HUES64 (cell line): Measurements from ENCODE around the gene SMAD9. TPM values are rescaled to one million over a fixed set of nuclear protein-coding genes. Genes with fewer than 3 reads are reported as not detected.

Experiments
- H3K27ac ChIP-seq: 2 replicates; pipeline ENCODE4 v1.7.0; 2013; ENCODE audit warnings: low read depth, low read length, inconsistent platforms
- H3K27me3 ChIP-seq: 2 replicates; pipeline ENCODE4 v1.6.1; 2013; ENCODE audit warnings: mild to moderate bottlenecking, low read length; ENCODE audit not compliant: insufficient read depth
- H3K36me3 ChIP-seq: 2 replicates; pipeline ENCODE4 v1.6.1; 2013; ENCODE audit warnings: mild to moderate bottlenecking, low read length; ENCODE audit not compliant: insufficient read depth
- H3K4me1 ChIP-seq: 2 replicates; pipeline ENCODE4 v1.6.1; 2013; ENCODE audit warnings: mild to moderate bottlenecking, low read length, moderate library complexity; ENCODE audit not compliant: insufficient read depth
- H3K4me3 ChIP-seq: 2 replicates; pipeline ENCODE4 v1.5.1; 2013; ENCODE audit warnings: mild to moderate bottlenecking, low read length, moderate library complexity
- H3K9ac ChIP-seq: 2 replicates; pipeline ENCODE4 v1.6.1; 2013; ENCODE audit warnings: mild to moderate bottlenecking, low read depth, low read length
- H3K9me3 ChIP-seq: 2 replicates; pipeline ENCODE4 v1.6.1; 2013; ENCODE audit warnings: low read depth, low read length; ENCODE audit not compliant: insufficient read depth
- WGBS: fragments of 150-250, 120-280 bp; methylation state at CpG from one replicate; pipeline ENCODE4 v1.1.7; 2013; ENCODE audit warnings: missing lambda C conversion rate; 5-methylcytosine and 5-hydroxymethylcytosine counted together
- polyA plus RNA-seq, 2 experiments: library from polyadenylated mRNA; stranded (reverse); fragments of 50-300 nt; gene quantifications; one replicate each; pipeline ENCODE4 v1.2.3, GENCODE V29; 2013

The SMAD9 gene
- polyA plus RNA-seq (2013, experiment 1 of 2): 0.80 TPM
- polyA plus RNA-seq (2013, experiment 2 of 2): 1.2 TPM

- Histone ChIP-seq H3K27ac (no peak within 1 kb of the TSS), H3K27me3 (peaks cover 53% of the 10 kb centered on the region), H3K9me3 (no peaks in the 10 kb centered on the region), H3K36me3 (no peaks in the 10 kb centered on the region), H3K4me1 (0 out of 2 replicates have a peak, but pooled peaks cover 10% of the 10 kb centered on the region), H3K4me3 (peak within 1 kb of the TSS; percentile 74), H3K9ac (peak within 1 kb of the TSS; percentile 19; the same call in 1 of the 2 replicates)
- WGBS: under 1% methylated on average over 100 of the region's 104 CpGs
Measured at GRCh38 chr13:36919833-36920615, at the start of gene SMAD9. Gene SMAD9 (minus strand): TSS chr13:36920238. CDS start chr13:36879689, 40,549 bp downstream.

GRCh38 chr13:36966404-36966803 is 46.4 kb upstream of the SMAD9 start:
- Histone ChIP-seq H3K36me3 (peaks cover 86% of the 10 kb centered on the region), H3K9ac (no peak overlapping the region)
- over 99% methylated on average over 4 of the region's 4 CpGs for WGBS

GRCh38 chr13:36965767-36966166 is 45.7 kb upstream of the SMAD9 start:
- Histone ChIP-seq H3K27ac (no peak overlapping the region), H3K4me3 (no peak overlapping the region), H3K27me3 (no peaks in the 10 kb centered on the region), H3K4me1 (no peaks in the 10 kb centered on the region), H3K9me3 (no peaks in the 10 kb centered on the region), H3K36me3 (peaks cover 86% of the 10 kb centered on the region), H3K9ac (no peak overlapping the region)
- 89% methylated on average over 2 of the region's 2 CpGs for WGBS

More at GRCh38 chr13:36966404-36966803, 46.4 kb upstream of the SMAD9 start:
- no peaks in the 10 kb centered on the region for H3K4me1 ChIP-seq
- no peak overlapping the region for H3K4me3 ChIP-seq
- no peak overlapping the region for H3K27ac ChIP-seq
- no peaks in the 10 kb centered on the region for H3K27me3 ChIP-seq
- H3K9me3 ChIP-seq: no peaks in the 10 kb centered on the region

GRCh38 chr13:36959456-36960116 is 39.5 kb upstream of the SMAD9 start:
- H3K4me3 ChIP-seq: no peak overlapping the region
- no peak overlapping the region for H3K27ac ChIP-seq
- H3K27me3 ChIP-seq: no peaks in the 10 kb centered on the region
- H3K9ac ChIP-seq: no peak overlapping the region
- WGBS: 100% methylated on average over 1 of the region's 2 CpGs
- H3K36me3 ChIP-seq: peaks cover 48% of the 10 kb centered on the region
- H3K9me3 ChIP-seq: no peaks in the 10 kb centered on the region
- no peaks in the 10 kb centered on the region for H3K4me1 ChIP-seq

GRCh38 chr13:36954542-36954941 is 34.5 kb upstream of the SMAD9 start:
- peaks cover 30% of the 10 kb centered on the region for H3K36me3 ChIP-seq
- no peak overlapping the region for H3K4me3 ChIP-seq
- no peaks in the 10 kb centered on the region for H3K4me1 ChIP-seq
- H3K27ac ChIP-seq: no peak overlapping the region
- H3K27me3 ChIP-seq: no peaks in the 10 kb centered on the region
- H3K9me3 ChIP-seq: no peaks in the 10 kb centered on the region
- no peak overlapping the region for H3K9ac ChIP-seq

GRCh38 chr13:36950920-36951319 is 30.9 kb upstream of the SMAD9 start:
- H3K27me3 ChIP-seq: no peaks in the 10 kb centered on the region
- H3K9me3 ChIP-seq: no peaks in the 10 kb centered on the region
- WGBS: 96% methylated on average over 1 of the region's 2 CpGs
- no peaks in the 10 kb centered on the region for H3K4me1 ChIP-seq
- H3K4me3 ChIP-seq: no peak overlapping the region
- H3K36me3 ChIP-seq: peaks cover 44% of the 10 kb centered on the region
- H3K9ac ChIP-seq: no peak overlapping the region
- H3K27ac ChIP-seq: no peak overlapping the region

GRCh38 chr13:36950330-36950729 is 30.3 kb upstream of the SMAD9 start:
- H3K36me3 ChIP-seq: peaks cover 44% of the 10 kb centered on the region
- 95% methylated on average over 4 of the region's 4 CpGs for WGBS
- H3K27me3 ChIP-seq: no peaks in the 10 kb centered on the region
- no peaks in the 10 kb centered on the region for H3K4me1 ChIP-seq
- no peaks in the 10 kb centered on the region for H3K9me3 ChIP-seq
- H3K27ac ChIP-seq: no peak overlapping the region
- no peak overlapping the region for H3K9ac ChIP-seq
- no peak overlapping the region for H3K4me3 ChIP-seq

- Histone ChIP-seq H3K27me3 (no peaks in the 10 kb centered on the region), H3K4me1 (no peaks in the 10 kb centered on the region), H3K4me3 (no peak overlapping the region), H3K27ac (no peak overlapping the region), H3K9ac (no peak overlapping the region), H3K9me3 (no peaks in the 10 kb centered on the region), H3K36me3 (peaks cover 19% of the 10 kb centered on the region)
- WGBS: 87% methylated on average over 3 of the region's 3 CpGs
Measured at GRCh38 chr13:36945078-36945477, 25.0 kb upstream of the SMAD9 start.

GRCh38 chr13:36925603-36926002 is 5.6 kb upstream of the SMAD9 start:
- Histone ChIP-seq H3K27ac (no peak overlapping the region), H3K27me3 (peaks cover 16% of the 10 kb centered on the region), H3K36me3 (no peaks in the 10 kb centered on the region), H3K4me3 (no peak overlapping the region), H3K4me1 (no peaks in the 10 kb centered on the region), H3K9ac (no peak overlapping the region), H3K9me3 (no peaks in the 10 kb centered on the region)
- 80% methylated on average over 7 of the region's 7 CpGs for WGBS

GRCh38 chr13:36924001-36924400 is 4.0 kb upstream of the SMAD9 start:
- peaks cover 24% of the 10 kb centered on the region for H3K27me3 ChIP-seq
- no peak overlapping the region for H3K4me3 ChIP-seq

GRCh38 chr13:36921631-36922301 is 1.7 kb upstream of the SMAD9 start:
- Histone ChIP-seq H3K27ac (no peak overlapping the region), H3K9ac (no peak overlapping the region), H3K36me3 (no peaks in the 10 kb centered on the region), H3K9me3 (no peaks in the 10 kb centered on the region), H3K4me1 (0 out of 2 replicates have a peak, but pooled peaks cover 10% of the 10 kb centered on the region), H3K27me3 (peaks cover 46% of the 10 kb centered on the region), H3K4me3 (no peak overlapping the region)
- WGBS: 97% methylated on average over 9 of the region's 10 CpGs

More at GRCh38 chr13:36924001-36924400, 4.0 kb upstream of the SMAD9 start:
- Histone ChIP-seq H3K27ac (no peak overlapping the region), H3K9ac (no peak overlapping the region), H3K9me3 (no peaks in the 10 kb centered on the region), H3K4me1 (0 out of 2 replicates have a peak, but pooled peaks cover under 1% of the 10 kb centered on the region), H3K36me3 (no peaks in the 10 kb centered on the region)
- 82% methylated on average over 3 of the region's 3 CpGs for WGBS
